WTC11 (cell line): ENCODE measurements around the gene CSK. TPM values are rescaled to one million over a fixed set of nuclear protein-coding genes. Genes with fewer than 3 reads are reported as not detected.
"Not testable (repeated sequence)": the region's sequence is repeated elsewhere in the genome, so short reads cannot be mapped to it uniquely, and the experiment has no call there.

ENCODE experiments used
- ATAC-seq: fragments of 200-7000 bp; cut with Tn5 transposase; 2 replicates; pipeline ENCODE4 v1.10.0; 2021; ENCODE audit warnings: mild to moderate bottlenecking, moderate library complexity
- CTCF ChIA-PET: fragments of 300-600 bp; sonication (Branson Sonifier 250); formaldehyde crosslinking; loops from one replicate; lab custom pipeline; 2021; ENCODE audit warnings: antibody characterized with exemption; lab: Charles Lee
- POLR2A ChIA-PET: fragments of 350-600 bp; sonication (Branson Sonifier 250); formaldehyde crosslinking; loops from one replicate; lab custom pipeline; 2021; ENCODE audit warnings: antibody characterized with exemption; lab: Charles Lee
- DNase-seq: peaks from one replicate; pipeline ENCODE4 v3.0.0; 2021; ENCODE audit warnings: low spot score
- H3K27ac Mint-ChIP-seq: 2 replicates; pipeline ENCODE4 v1.8.0; 2021; ENCODE audit warnings: mixed read lengths
- H3K27me3 Mint-ChIP-seq: 2 replicates; pipeline ENCODE4 v1.8.0; 2021; ENCODE audit warnings: low read depth, mild to moderate bottlenecking, moderate library complexity, mixed read lengths
- H3K36me3 Mint-ChIP-seq: 2 replicates; pipeline ENCODE4 v1.8.0; 2021; ENCODE audit warnings: mixed read lengths
- H3K4me1 Mint-ChIP-seq: 2 replicates; pipeline ENCODE4 v1.8.0; 2022; ENCODE audit warnings: mixed read lengths
- H3K4me3 Mint-ChIP-seq: 2 replicates; pipeline ENCODE4 v1.8.0; 2021; ENCODE audit warnings: mild to moderate bottlenecking, moderate library complexity, mixed read lengths
- H3K9me3 Mint-ChIP-seq: 2 replicates; pipeline ENCODE4 v1.8.0; 2021; ENCODE audit warnings: mixed read lengths
- ARID4B ChIP-seq: sonication (generic); formaldehyde crosslinking; IDR thresholded peaks from 2 replicates; pipeline ENCODE4 v1.8.0; 2023; ENCODE audit warnings: missing genetic modification reagents, mild to moderate bottlenecking, borderline replicate concordance
- CBFB ChIP-seq: sonication (generic); formaldehyde crosslinking; IDR thresholded peaks from 2 replicates; pipeline ENCODE4 v1.8.1; 2022; ENCODE audit warnings: mild to moderate bottlenecking, low read depth, missing genetic modification reagents
- GABPB1 ChIP-seq: sonication (generic); formaldehyde crosslinking; IDR thresholded peaks from 2 replicates; pipeline ENCODE4 v1.8.1; 2023; ENCODE audit warnings: mild to moderate bottlenecking, missing genetic modification reagents
- GRHL2 ChIP-seq: fragments of 250-450 bp; sonication (Bioruptor Pico); IDR thresholded peaks from 2 replicates; pipeline ENCODE4 v1.8.0; 2022; ENCODE audit warnings: mild to moderate bottlenecking, moderate library complexity; ENCODE audit not compliant: insufficient replicate concordance, severe bottlenecking
- IRF1 ChIP-seq: sonication (generic); formaldehyde crosslinking; IDR thresholded peaks from 2 replicates; pipeline ENCODE4 v1.8.0; 2023; ENCODE audit warnings: missing genetic modification reagents
- JAZF1 ChIP-seq: fragments of 250-450 bp; sonication (Bioruptor Pico); IDR thresholded peaks from 2 replicates; pipeline ENCODE4 v1.9.0; 2021; ENCODE audit warnings: moderate library complexity, mild to moderate bottlenecking, inconsistent platforms
- NFE2L1 ChIP-seq: sonication (generic); formaldehyde crosslinking; IDR thresholded peaks from 2 replicates; pipeline ENCODE4 v1.8.1; 2023; ENCODE audit warnings: missing genetic modification reagents
- USF2 ChIP-seq: sonication (generic); formaldehyde crosslinking; IDR thresholded peaks from 2 replicates; pipeline ENCODE4 v1.8.1; 2023; ENCODE audit warnings: mild to moderate bottlenecking, missing genetic modification reagents, moderate library complexity
- total RNA-seq: library from RNA; stranded (reverse); gene quantifications from 3 replicates; pipeline ENCODE4 v1.2.3, GENCODE V29; 2021
- TF ChIP-seq, protein P1 (sequence below): sonication (generic); formaldehyde crosslinking; IDR thresholded peaks from 2 replicates; pipeline ENCODE4 v1.8.1; 2023; ENCODE audit warnings: mild to moderate bottlenecking, missing genetic modification reagents, moderate library complexity
- TF ChIP-seq, protein P2 (sequence below): sonication (generic); formaldehyde crosslinking; IDR thresholded peaks from 2 replicates; pipeline ENCODE4 v1.8.1; 2022; ENCODE audit warnings: missing genetic modification reagents, borderline replicate concordance
- TF ChIP-seq, protein P3 (sequence below): sonication (generic); formaldehyde crosslinking; IDR thresholded peaks from 2 replicates; pipeline ENCODE4 v1.8.0; 2022; ENCODE audit warnings: mild to moderate bottlenecking, missing genetic modification reagents

CSK gene
- total RNA-seq, 1 experiment from 2014 or later, result 55.1 TPM

DNA sequence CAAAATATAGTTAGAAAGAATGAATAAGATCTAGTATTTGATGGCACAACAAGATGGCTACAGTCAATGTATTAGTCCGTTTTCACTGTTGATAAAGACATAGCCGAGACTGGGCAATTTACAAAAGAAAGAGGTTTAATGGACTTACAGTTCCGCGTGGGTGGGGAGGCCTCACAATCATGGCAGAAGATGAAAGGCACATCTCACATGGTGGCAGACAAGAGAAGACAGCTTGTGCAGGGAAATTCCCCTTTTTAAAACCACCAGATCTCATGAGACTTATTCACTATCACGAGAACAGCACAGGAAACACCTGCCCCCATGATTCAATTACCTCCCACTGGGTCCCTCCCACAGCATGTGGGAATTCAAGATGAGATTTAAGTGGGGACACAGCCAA, 43.6 kb upstream of the CSK start:
- H3K36me3 Mint-ChIP-seq, CTCF ChIA-PET, ATAC-seq, H3K27ac Mint-ChIP-seq, DNase-seq, POLR2A ChIA-PET, H3K4me3 Mint-ChIP-seq, H3K4me1 Mint-ChIP-seq: not testable (repeated sequence)
- Mint-ChIP-seq H3K9me3 (peaks cover 15% of the 10 kb centered on the region), H3K27me3 (peaks cover 83% of the 10 kb centered on the region)

DNA sequence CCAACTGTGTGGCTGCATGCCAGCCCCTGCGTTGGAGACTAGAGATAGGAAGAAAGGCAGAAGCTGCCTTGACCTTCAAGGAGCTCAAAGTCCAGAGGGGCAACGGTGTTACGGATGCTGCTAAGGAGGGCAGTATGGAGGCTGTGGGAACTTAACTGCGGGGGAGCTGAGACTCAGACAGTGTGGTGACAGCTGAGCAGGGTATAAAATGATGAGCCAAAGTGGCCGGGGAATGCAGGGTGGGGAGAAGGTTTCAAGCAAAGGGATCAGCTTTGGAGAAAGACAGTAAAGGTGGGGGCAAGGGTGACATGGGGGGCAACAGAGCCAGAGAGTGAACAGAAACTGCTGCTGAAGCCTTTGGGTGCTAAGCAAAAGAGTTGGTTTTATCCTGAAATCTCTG, 39.5 kb upstream of the CSK start:
- no peak overlapping the region for H3K27ac Mint-ChIP-seq
- H3K4me1 Mint-ChIP-seq, result no peaks in the 10 kb centered on the region
- ATAC-seq, result no peak
- DNase-seq, result no peak
- POLR2A ChIA-PET, result interaction anchor here (1.0 kb wide), 1 partner anchor 18 kb away, joined by 3 read pairs; no protein-coding TSS in a partner anchor
- H3K36me3 Mint-ChIP-seq, result no peaks in the 10 kb centered on the region
- peaks cover 13% of the 10 kb centered on the region for H3K9me3 Mint-ChIP-seq
- H3K4me3 Mint-ChIP-seq, result no peak overlapping the region
- peaks cover 51% of the 10 kb centered on the region for H3K27me3 Mint-ChIP-seq
- TF ChIP-seq GABPB1, result no peak
- TF ChIP-seq, protein P1, sequence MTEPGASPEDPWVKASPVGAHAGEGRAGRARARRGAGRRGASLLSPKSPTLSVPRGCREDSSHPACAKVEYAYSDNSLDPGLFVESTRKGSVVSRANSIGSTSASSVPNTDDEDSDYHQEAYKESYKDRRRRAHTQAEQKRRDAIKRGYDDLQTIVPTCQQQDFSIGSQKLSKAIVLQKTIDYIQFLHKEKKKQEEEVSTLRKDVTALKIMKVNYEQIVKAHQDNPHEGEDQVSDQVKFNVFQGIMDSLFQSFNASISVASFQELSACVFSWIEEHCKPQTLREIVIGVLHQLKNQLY, result no peak
- CTCF ChIA-PET, result interaction anchor here (0.6 to 2.0 kb wide), 4 partner anchors 11 to 167 kb away, joined by 3 to 7 read pairs (median 4); no protein-coding TSS in a partner anchor

DNA sequence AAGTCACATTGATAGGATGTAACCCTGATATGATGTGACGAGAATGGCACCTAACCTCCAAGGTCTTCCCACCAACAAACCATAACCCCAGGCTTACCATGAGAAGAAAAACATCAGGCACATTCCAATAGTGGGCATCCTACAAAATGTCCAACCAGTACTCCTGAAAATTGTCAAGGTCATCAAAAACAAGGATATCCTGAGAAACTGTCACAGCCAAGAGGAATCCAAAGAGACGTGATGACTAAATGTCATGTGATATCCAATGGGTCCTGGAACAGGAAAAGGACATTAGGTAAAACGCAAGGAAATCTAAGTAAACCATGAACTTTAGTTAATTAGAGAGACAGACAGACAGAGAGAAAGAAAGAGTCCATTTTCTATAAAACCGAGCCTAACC, 35.5 kb upstream of the CSK start:
- no peak for DNase-seq
- no peak for ATAC-seq
- peaks cover 5% of the 10 kb centered on the region for H3K9me3 Mint-ChIP-seq
- no peak overlapping the region for H3K27ac Mint-ChIP-seq
- no peaks in the 10 kb centered on the region for H3K36me3 Mint-ChIP-seq
- H3K4me3 Mint-ChIP-seq, result no peak overlapping the region
- 0 out of 2 replicates have a peak, but pooled peaks cover 2% of the 10 kb centered on the region for H3K4me1 Mint-ChIP-seq
- TF ChIP-seq, protein P2, sequence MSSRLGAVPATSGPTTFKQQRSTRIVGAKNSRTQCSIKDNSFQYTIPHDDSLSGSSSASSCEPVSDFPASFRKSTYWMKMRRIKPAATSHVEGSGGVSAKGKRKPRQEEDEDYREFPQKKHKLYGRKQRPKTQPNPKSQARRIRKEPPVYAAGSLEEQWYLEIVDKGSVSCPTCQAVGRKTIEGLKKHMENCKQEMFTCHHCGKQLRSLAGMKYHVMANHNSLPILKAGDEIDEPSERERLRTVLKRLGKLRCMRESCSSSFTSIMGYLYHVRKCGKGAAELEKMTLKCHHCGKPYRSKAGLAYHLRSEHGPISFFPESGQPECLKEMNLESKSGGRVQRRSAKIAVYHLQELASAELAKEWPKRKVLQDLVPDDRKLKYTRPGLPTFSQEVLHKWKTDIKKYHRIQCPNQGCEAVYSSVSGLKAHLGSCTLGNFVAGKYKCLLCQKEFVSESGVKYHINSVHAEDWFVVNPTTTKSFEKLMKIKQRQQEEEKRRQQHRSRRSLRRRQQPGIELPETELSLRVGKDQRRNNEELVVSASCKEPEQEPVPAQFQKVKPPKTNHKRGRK (CRISPR knock-in tag), result no peak
- no peak for TF ChIP-seq GRHL2 (CRISPR knock-in tag)
- no peak for TF ChIP-seq JAZF1 (CRISPR knock-in tag)
- TF ChIP-seq IRF1 (CRISPR knock-in tag), result no peak
- TF ChIP-seq NFE2L1 (CRISPR knock-in tag), result no peak
- TF ChIP-seq, protein P3, sequence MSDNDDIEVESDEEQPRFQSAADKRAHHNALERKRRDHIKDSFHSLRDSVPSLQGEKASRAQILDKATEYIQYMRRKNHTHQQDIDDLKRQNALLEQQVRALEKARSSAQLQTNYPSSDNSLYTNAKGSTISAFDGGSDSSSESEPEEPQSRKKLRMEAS, result no peak
- no peak for TF ChIP-seq CBFB (CRISPR knock-in tag)
- TF ChIP-seq ARID4B (CRISPR knock-in tag), result no peak
- TF ChIP-seq USF2 (CRISPR knock-in tag), result no peak
- CTCF ChIA-PET, result interaction anchor here (0.9 kb wide), 1 partner anchor 25 kb away, joined by 3 read pairs; no protein-coding TSS in a partner anchor
- POLR2A ChIA-PET, result no interaction called here
- peaks cover 26% of the 10 kb centered on the region for H3K27me3 Mint-ChIP-seq
